Thyroid gland (tissue), 4 donors: ENCODE results near the gene S100A4. TPM values are rescaled to one million over a fixed set of nuclear protein-coding genes. Genes with fewer than 3 reads are reported as not detected.

Experiments used
- DNase-seq, 2 donors: peaks; one replicate each; pipeline ENCODE4 v3.0.0-alpha.2; 2019
- H3K27ac ChIP-seq, 3 donors: fragments of 200-600 bp; sonication (generic); 1 replicate in 2 of 3; 2 replicates in 1 of 3; pipeline ENCODE4 v1.5.1; 2016 to 2019; ENCODE audit warnings: mild to moderate bottlenecking in 1 of 3, moderate library complexity in 1 of 3
- H3K27me3 ChIP-seq: fragments of 200-600 bp; sonication (generic); one replicate; pipeline ENCODE4 v1.5.1; 2019
- H3K36me3 ChIP-seq, 2 donors: fragments of 200-600 bp; sonication (generic); one replicate each; pipeline ENCODE4 v1.5.1; 2016 to 2019
- H3K4me1 ChIP-seq, 2 donors: fragments of 200-600 bp; sonication (generic); one replicate each; pipeline ENCODE4 v1.5.1; 2017 to 2019
- H3K4me3 ChIP-seq, 3 donors: fragments of 200-600 bp; sonication (generic); replicated peaks in 1 of 3; 1 replicate in 2 of 3; 2 replicates in 1 of 3; pipeline ENCODE4 v1.5.1; 2016; ENCODE audit warnings: mild to moderate bottlenecking in 1 of 3
- H3K9me3 ChIP-seq: fragments of 200-600 bp; sonication (generic); one replicate; pipeline ENCODE4 v1.5.1; 2017
- POLR2A ChIP-seq, 2 donors: fragments of 450-650 bp; IDR thresholded peaks; one replicate each; pipeline ENCODE4 v1.6.1; 2017; ENCODE audit warnings: antibody characterized with exemption in 2 of 2, mild to moderate bottlenecking in 2 of 2, moderate library complexity in 1 of 2
- WGBS, 2 donors: methylation state at CpG; one replicate each; pipeline ENCODE4 v1.1.5; 2017; 5-methylcytosine and 5-hydroxymethylcytosine counted together
- intact Hi-C: fragments of 100-400 bp; cut with DNase I; formaldehyde crosslinking; loops from one replicate; pipeline ENCODE4 v1.15.1; 2023
- total RNA-seq, 4 donors: library from RNA; depleted of rRNA; stranded (reverse); fragments of >200 nt; gene quantifications; one replicate each; pipeline ENCODE4 v1.2.3, GENCODE V29; 2016
- TF ChIP-seq, protein P1 (sequence below), 6 experiments: fragments of 200-600 bp in 3 of 6; fragments of 450-650 bp in 3 of 6; sonication (generic) in 3 of 6; IDR thresholded peaks; one replicate each; pipeline ENCODE4 v1.5.1; 2016 to 2019; ENCODE audit warnings: antibody characterized with exemption in 6 of 6, mild to moderate bottlenecking in 2 of 6, inconsistent platforms in 1 of 6, moderate library complexity in 1 of 6

The S100A4 gene
- total RNA-seq, 4 donors from 2014 or later: 57.3 to 251 (median 133) TPM

GRCh38 chr1:153571706-153572105 is 26.1 kb upstream of the S100A4 start:
- Histone ChIP-seq H3K4me3 (no peak overlapping the region), H3K4me1 (peaks cover 19 to 30% of the 10 kb centered on the region in 2 donors), H3K9me3 (no peaks in the 10 kb centered on the region), H3K36me3 (no peaks in the 10 kb centered on the region), H3K27me3 (no peaks in the 10 kb centered on the region), H3K27ac (no peak overlapping the region)
- intact Hi-C loops: loop anchor here (10.0 kb wide), 1 partner anchor 93 kb away; no protein-coding TSS in a partner anchor
- DNase-seq: no peak
- no peak for TF ChIP-seq POLR2A (IDR thresholded peaks at IDR 0.05)
- TF ChIP-seq, protein P1, sequence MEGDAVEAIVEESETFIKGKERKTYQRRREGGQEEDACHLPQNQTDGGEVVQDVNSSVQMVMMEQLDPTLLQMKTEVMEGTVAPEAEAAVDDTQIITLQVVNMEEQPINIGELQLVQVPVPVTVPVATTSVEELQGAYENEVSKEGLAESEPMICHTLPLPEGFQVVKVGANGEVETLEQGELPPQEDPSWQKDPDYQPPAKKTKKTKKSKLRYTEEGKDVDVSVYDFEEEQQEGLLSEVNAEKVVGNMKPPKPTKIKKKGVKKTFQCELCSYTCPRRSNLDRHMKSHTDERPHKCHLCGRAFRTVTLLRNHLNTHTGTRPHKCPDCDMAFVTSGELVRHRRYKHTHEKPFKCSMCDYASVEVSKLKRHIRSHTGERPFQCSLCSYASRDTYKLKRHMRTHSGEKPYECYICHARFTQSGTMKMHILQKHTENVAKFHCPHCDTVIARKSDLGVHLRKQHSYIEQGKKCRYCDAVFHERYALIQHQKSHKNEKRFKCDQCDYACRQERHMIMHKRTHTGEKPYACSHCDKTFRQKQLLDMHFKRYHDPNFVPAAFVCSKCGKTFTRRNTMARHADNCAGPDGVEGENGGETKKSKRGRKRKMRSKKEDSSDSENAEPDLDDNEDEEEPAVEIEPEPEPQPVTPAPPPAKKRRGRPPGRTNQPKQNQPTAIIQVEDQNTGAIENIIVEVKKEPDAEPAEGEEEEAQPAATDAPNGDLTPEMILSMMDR (IDR thresholded peaks at IDR 0.05): no peak
- 79 to 82% methylated on average over 7 of the region's 7 CpGs for WGBS, 2 donors

DNA sequence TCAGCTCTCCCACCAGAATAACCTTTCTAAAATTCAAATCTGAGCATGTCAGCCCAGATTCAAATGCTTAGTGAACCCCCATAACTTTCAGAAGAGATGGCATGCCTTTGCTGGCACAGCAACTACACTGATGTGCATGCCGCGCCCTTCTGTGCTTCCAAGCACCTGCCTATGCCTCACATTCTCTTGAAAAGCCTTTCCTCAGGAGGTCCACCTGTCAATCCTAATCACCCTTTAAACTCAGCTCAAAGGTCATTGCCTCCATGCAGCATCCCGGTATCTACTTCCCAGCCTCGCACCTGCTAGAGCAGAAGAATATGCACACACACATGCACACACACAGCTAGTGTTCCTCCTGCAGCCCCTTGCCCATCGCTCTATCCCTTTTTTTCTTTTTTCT is 25.3 kb upstream of the S100A4 start:
- Histone ChIP-seq H3K9me3 (no peaks in the 10 kb centered on the region), H3K36me3 (no peaks in the 10 kb centered on the region), H3K27ac (no peak overlapping the region), H3K27me3 (no peaks in the 10 kb centered on the region), H3K4me1 (peaks cover 26 to 39% of the 10 kb centered on the region in 2 donors), H3K4me3 (no peak overlapping the region)
- intact Hi-C loops: loop anchor here (10.0 kb wide), 1 partner anchor 94 kb away; no protein-coding TSS in a partner anchor
- 88 to 98% methylated on average over 5 of the region's 5 CpGs for WGBS, 2 donors
- TF ChIP-seq, protein P1 (IDR thresholded peaks at IDR 0.05): no peak
- no peak for TF ChIP-seq POLR2A (IDR thresholded peaks at IDR 0.05)
- no peak for DNase-seq

GRCh38 chr1:153569465-153569864 is 23.9 kb upstream of the S100A4 start:
- no peak overlapping the region for H3K27ac ChIP-seq
- intact Hi-C loops: loop anchor here (2.0 kb wide), 2 partner anchors 37 to 59 kb away; no protein-coding TSS in a partner anchor
- no peaks in the 10 kb centered on the region for H3K36me3 ChIP-seq
- 89% methylated on average over 8 of the region's 8 CpGs for WGBS, 2 donors
- DNase-seq: no peak
- H3K27me3 ChIP-seq: no peaks in the 10 kb centered on the region
- TF ChIP-seq, protein P1 (IDR thresholded peaks at IDR 0.05): no peak
- no peak for TF ChIP-seq POLR2A (IDR thresholded peaks at IDR 0.05)
- peaks cover 37 to 53% of the 10 kb centered on the region in 2 donors for H3K4me1 ChIP-seq
- H3K9me3 ChIP-seq: no peaks in the 10 kb centered on the region
- no peak overlapping the region for H3K4me3 ChIP-seq

DNA sequence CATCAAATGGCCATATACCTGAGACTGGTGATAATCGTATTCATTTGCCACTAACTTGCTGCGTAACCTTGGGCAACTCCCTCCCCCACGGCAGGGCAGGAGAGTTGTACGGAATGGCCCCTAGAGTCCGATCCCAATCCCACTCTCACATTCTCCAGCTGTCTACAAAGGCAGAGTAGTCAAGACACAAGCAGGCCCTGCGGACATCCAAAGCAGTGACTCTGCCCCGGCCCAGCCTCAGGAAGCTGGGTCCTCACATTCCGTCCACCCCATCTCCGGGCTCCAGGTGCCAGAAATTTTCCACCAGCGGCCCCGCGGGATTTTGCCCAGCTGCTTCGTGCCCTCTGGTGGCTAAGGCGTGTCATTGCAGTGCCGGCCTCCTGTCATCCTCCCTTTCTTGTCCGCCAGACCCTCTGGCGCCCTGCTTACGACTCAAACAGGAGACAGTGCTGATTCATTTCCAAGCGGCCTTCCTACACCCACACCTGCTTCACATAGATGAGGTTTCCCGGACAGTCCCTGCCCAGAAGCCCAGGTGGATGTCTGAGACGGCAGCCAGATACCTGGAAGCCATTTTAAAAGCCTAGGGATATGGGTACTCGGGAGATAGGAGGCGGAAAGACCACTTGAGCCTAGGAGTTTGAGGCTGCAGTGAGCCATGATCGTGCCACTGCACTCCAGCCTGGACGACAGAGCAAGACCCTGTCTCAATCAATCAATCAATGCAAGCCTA is 22.9 kb upstream of the S100A4 start:
- peak; percentile 13 to 19 for TF ChIP-seq POLR2A (IDR thresholded peaks at IDR 0.05)
- TF ChIP-seq, protein P1 (IDR thresholded peaks at IDR 0.05): peak; percentile 97 to 99 (median 98)
- 13 to 20% methylated on average over 15 to 17 of the region's 25 CpGs for WGBS, 2 donors
- Histone ChIP-seq H3K27me3 (no peaks in the 10 kb centered on the region), H3K4me1 (peaks cover 37 to 62% of the 10 kb centered on the region in 2 donors), H3K27ac (peak overlapping the region; percentile 96 to 99 (median 99)), H3K4me3 (no peak overlapping the region), H3K9me3 (no peaks in the 10 kb centered on the region), H3K36me3 (no peaks in the 10 kb centered on the region)
- peak; percentile 92 to 93 for DNase-seq
- intact Hi-C loops: loop anchor here (2.0 kb wide), 2 partner anchors 36 to 58 kb away; no protein-coding TSS in a partner anchor
